GM12875 (cell line): ENCODE data around the gene TSPAN13.

Experiments
- H3K4me3 ChIP-seq: one replicate; pipeline ENCODE4 v1.5.1; 2011; ENCODE audit warnings: low read depth, low read length, control low read depth
- TF ChIP-seq, protein P1 (sequence below): IDR thresholded peaks from 2 replicates; pipeline ENCODE4 v1.5.1; 2011; ENCODE audit warnings: low read depth, mild to moderate bottlenecking, control low read depth, inconsistent platforms, low read length, moderate library complexity, borderline replicate concordance; ENCODE audit not compliant: insufficient read depth

Gene TSPAN13

DNA sequence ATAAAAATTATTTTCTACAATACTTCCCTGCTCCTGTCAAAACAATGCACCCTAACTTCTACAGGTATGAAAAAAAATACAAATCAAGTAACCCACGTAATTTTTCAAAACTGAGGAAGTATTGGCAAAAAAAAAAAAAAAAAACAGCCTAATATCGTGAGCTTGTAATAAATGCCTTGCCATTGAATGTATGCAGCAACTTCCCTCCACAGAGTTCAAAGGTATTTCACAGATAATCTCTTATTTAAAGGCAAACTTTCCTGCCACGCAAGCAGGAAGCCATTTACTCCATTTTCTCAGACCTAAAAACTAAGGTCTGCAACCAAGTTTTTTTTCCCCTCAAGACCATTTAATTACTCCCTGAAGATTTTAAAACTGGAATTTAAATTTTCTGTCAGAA is 51.9 kb downstream of the TSPAN13 start:
- TF ChIP-seq, protein P1, sequence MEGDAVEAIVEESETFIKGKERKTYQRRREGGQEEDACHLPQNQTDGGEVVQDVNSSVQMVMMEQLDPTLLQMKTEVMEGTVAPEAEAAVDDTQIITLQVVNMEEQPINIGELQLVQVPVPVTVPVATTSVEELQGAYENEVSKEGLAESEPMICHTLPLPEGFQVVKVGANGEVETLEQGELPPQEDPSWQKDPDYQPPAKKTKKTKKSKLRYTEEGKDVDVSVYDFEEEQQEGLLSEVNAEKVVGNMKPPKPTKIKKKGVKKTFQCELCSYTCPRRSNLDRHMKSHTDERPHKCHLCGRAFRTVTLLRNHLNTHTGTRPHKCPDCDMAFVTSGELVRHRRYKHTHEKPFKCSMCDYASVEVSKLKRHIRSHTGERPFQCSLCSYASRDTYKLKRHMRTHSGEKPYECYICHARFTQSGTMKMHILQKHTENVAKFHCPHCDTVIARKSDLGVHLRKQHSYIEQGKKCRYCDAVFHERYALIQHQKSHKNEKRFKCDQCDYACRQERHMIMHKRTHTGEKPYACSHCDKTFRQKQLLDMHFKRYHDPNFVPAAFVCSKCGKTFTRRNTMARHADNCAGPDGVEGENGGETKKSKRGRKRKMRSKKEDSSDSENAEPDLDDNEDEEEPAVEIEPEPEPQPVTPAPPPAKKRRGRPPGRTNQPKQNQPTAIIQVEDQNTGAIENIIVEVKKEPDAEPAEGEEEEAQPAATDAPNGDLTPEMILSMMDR = no peak
- H3K4me3 ChIP-seq = no peak overlapping the region

DNA sequence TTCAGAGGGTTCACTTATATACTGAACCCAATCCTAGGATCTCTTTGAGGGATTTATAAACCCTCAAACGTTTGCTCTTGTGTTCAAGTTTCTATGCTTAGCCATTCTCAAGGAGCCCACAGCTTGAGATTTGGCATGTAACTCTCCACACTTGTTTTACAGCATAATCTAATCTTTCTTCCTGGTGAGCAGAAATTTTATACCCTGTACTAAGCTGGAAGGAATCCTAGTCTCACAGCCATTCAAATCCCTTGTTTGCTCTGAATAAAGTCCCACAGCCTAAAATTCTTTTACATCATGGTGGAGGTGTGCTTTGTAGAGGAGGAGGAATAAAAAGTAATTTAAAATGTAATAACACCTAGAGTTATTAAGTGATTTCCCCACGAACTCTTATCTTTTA is 56.6 kb downstream of the TSPAN13 start:
- H3K4me3 ChIP-seq = no peak overlapping the region
- TF ChIP-seq, protein P1 = no peak

DNA sequence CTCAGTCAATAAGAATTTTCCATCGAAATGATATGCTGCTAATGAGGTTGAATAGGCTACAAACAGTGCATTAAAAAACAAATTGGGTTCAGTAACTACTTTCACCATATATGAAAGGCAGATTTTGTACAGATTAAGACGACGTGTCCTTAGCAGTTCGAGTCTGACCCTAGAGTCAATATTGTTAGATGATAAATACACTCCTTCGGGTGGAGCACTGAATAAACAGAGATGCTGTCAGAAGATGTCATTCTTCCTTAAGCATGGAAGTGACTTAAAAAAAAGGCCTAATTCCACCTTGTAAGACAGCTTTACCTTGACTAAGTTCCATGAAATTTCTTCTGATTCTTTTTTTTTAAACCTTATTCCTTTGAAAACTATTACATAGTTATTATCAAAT is 57.0 kb downstream of the TSPAN13 start:
- TF ChIP-seq, protein P1 = no peak
- no peak overlapping the region for H3K4me3 ChIP-seq

DNA sequence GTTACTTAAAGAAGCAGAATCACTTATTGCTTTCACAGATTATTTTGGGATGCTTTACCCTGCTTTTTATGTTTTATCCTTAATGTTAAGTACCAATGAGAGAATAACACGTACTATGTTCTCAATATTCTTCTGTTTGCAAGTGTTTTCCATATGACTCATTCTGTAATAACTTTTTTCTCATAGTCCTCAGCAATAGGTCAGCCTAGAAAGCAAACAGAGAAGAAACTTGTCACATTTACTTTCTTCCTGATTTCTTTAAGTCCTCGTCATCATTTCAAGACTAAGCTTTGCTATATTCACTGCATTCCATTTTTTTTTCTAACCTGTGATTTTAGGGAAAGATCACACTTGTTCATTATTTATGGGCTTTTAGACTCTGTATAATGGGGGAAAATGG is 58.0 kb downstream of the TSPAN13 start:
- TF ChIP-seq, protein P1 = no peak
- H3K4me3 ChIP-seq = no peak overlapping the region

DNA sequence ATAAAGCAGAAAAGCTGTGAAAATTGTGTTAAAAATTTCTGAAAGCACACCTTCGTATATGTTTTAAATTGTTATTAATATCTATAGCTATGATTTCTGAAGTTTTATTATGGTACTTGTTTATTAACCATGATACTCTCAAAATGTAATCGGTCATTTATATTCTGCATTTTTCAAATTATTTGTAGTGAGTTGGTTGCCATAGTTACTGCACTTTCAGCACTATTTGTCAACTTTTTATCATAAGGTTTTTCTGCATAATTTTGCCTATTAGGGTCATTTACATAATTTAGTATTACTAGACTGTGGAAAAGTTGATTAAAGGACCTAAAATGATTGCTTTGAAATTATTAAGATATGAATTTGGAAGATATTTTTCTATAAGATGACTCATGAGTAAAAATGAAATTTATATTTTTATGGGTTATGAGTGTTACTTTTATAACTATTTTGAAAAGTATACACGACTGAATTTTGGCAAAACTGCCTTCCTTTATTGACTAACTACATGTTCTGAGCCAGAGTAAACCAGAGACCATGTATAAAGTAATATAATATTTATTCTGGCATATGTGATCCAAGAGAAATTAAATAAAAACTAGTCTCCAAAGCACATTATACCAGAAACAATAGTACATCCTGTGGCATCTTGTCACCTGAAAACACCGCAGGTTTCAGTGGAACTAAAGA is 59.1 kb downstream of the TSPAN13 start:
- no peak overlapping the region for H3K4me3 ChIP-seq
- TF ChIP-seq, protein P1 = no peak

DNA sequence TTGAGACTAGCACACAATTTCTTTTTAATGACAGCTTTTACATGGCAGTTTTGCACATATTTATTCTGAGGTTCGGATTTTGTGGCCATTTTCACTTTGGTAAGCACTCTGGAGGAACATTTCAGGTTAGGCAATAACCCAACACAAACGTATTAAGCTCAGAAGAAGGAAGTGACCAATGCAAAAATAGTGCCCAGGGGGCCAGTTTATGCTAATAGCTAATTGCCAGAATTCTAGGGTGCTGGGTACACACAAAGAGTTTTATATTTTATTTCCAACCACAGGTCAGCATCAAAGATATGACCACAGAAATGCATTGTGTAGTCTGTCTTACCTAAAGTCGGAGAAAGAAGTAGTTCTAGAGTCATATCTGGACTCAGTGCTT is 59.7 kb downstream of the TSPAN13 start:
- TF ChIP-seq, protein P1 = no peak
- H3K4me3 ChIP-seq = no peak overlapping the region

DNA sequence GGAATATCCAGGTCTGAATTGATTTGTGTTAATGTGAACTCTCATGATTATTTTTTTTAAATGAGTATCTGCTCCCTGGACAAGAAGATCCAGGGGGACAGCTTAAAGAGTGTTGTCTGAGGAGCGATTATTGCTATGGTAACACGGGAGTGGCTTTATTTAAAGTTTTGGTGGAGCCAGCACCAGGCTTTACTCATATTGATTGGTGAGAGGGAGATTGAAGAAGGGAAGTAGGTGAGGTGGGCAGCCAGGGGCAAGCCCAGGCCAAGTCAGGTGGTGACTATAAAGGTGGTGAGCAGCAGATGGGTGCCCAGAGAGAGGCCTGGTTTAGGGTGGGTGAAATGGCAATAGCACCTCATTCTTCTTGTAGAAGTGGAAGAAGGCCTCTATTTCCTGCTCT is 61.4 kb downstream of the TSPAN13 start:
- TF ChIP-seq, protein P1 = no peak
- no peak overlapping the region for H3K4me3 ChIP-seq
